Measurements from ENCODE around the gene NAA20. TPM values are rescaled to one million over a fixed set of nuclear protein-coding genes. Genes with fewer than 3 reads are reported as not detected.
"Not testable (repeated sequence)": the region's sequence is repeated elsewhere in the genome, so short reads cannot be mapped to it uniquely, and the experiment has no call there.

Gene NAA20
- total RNA-seq, 1 donor: 27.5 TPM

- no peak for DNase-seq (ENCODE audit: low read depth in 2 of 3, low spot score in 2 of 3)
These were observed 25.9 kb upstream of the NAA20 start for GRCh38 chr20:19991308-19991707.

GRCh38 chr20:19991854-19992253, 25.3 kb upstream of the NAA20 start:
- no peak for DNase-seq (ENCODE audit: low read depth in 2 of 3, low spot score in 2 of 3)

GRCh38 chr20:19992996-19993908, 23.9 kb upstream of the NAA20 start:
- no peak for DNase-seq (ENCODE audit: low read depth in 2 of 3, low spot score in 2 of 3)

GRCh38 chr20:19993958-19994669, 23.0 kb upstream of the NAA20 start:
- no peak for DNase-seq (ENCODE audit: low read depth in 2 of 3, low spot score in 2 of 3)

GRCh38 chr20:19995220-19995863, 21.8 kb upstream of the NAA20 start:
- DNase-seq (ENCODE audit: low read depth in 2 of 3, low spot score in 2 of 3): peak; percentile 7 to 75 (median 50)

- no peak for DNase-seq (ENCODE audit: low read depth in 2 of 3, low spot score in 2 of 3)
These were observed 20.9 kb upstream of the NAA20 start for GRCh38 chr20:19996222-19996621.

GRCh38 chr20:19996917-19997316, 20.2 kb upstream of the NAA20 start:
- no peak for DNase-seq (ENCODE audit: low read depth in 2 of 3, low spot score in 2 of 3)

- no peak for DNase-seq (ENCODE audit: low read depth in 2 of 3, low spot score in 2 of 3)
These were observed 18.0 kb upstream of the NAA20 start for GRCh38 chr20:19998990-19999705.

- peak in 2 of 3 donors; percentile 18 to 54 for DNase-seq (ENCODE audit: low read depth in 2 of 3, low spot score in 2 of 3)
These were observed 16.8 kb upstream of the NAA20 start for GRCh38 chr20:20000211-20000968.

GRCh38 chr20:20002101-20002998, 14.8 kb upstream of the NAA20 start:
- no peak for DNase-seq (ENCODE audit: low read depth in 2 of 3, low spot score in 2 of 3)

GRCh38 chr20:20003031-20003954, 13.9 kb upstream of the NAA20 start:
- DNase-seq (ENCODE audit: low read depth in 2 of 3, low spot score in 2 of 3): peak in 2 of 3 donors; percentile 21 to 46

GRCh38 chr20:20003955-20004322, 13.2 kb upstream of the NAA20 start:
- not testable (repeated sequence) for DNase-seq (ENCODE audit: low read depth in 2 of 3, low spot score in 2 of 3)

- no peak for DNase-seq (ENCODE audit: low read depth in 2 of 3, low spot score in 2 of 3)
These were observed 11.8 kb upstream of the NAA20 start for GRCh38 chr20:20005342-20005741.

GRCh38 chr20:20009784-20010253, 7.3 kb upstream of the NAA20 start:
- DNase-seq (ENCODE audit: low read depth in 2 of 3, low spot score in 2 of 3): no peak

GRCh38 chr20:20010639-20011500, 6.3 kb upstream of the NAA20 start:
- no peak for DNase-seq (ENCODE audit: low read depth in 2 of 3, low spot score in 2 of 3)

- no peak for DNase-seq (ENCODE audit: low read depth in 2 of 3, low spot score in 2 of 3)
These were observed 4.6 kb upstream of the NAA20 start for GRCh38 chr20:20012541-20012940.

GRCh38 chr20:20014659-20015058, 2.5 kb upstream of the NAA20 start:
- no peak for DNase-seq (ENCODE audit: low read depth in 2 of 3, low spot score in 2 of 3)
